RWPE1 (cell line): ENCODE results near the gene HEG1.
A peak's percentile ranks its signal among the peaks of the same experiment; 100 is the strongest.

Experiments
- CTCF ChIA-PET: fragments of 350-600 bp; sonication (Branson Sonifier 250); formaldehyde crosslinking; extraction: SDS; loops from one replicate; lab custom pipeline; 2021; lab: Yijun Ruan, JAX
- POLR2A ChIA-PET: fragments of 400-600 bp; formaldehyde crosslinking; extraction: SDS; loops from one replicate; lab custom pipeline; 2020; ENCODE audit warnings: antibody characterized with exemption; ENCODE audit not compliant: low non-redundant PET; lab: Yijun Ruan, JAX
- DNase-seq: peaks from one replicate; pipeline ENCODE4 v3.0.0; 2012; ENCODE audit warnings: low spot score
- H3K27ac ChIP-seq: fragments of 450-650 bp; 2 replicates; pipeline ENCODE4 v1.5.1; 2017
- TF ChIP-seq, protein P1 (sequence below): fragments of 450-650 bp; conservative IDR thresholded peaks from 2 replicates; pipeline ENCODE4 v1.5.1; 2017; ENCODE audit warnings: low read depth, mild to moderate bottlenecking

The HEG1 gene

DNA sequence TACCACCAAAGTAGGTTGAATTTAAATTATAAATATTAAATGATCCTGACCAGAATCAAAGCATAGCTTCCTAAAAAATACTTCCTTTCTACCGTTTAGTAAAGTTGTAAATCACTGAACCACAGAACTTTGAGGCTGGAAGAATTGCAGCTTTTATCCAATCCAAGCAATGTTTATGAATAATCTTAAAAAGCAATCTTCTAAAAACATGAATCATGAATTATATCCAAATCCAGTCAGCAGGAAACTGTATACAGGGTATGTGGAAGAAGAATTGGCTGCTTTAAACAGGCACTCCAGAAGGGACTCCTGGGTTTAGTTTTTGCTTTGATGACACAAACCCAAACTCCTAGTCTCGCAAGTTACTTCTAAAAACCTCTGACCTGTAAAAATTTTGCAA is 30.2 kb downstream of the HEG1 start:
- DNase-seq = no peak
- no peak overlapping the region for H3K27ac ChIP-seq
- ChIA-PET POLR2A (no interaction called here), CTCF (no interaction called here)
- TF ChIP-seq, protein P1, sequence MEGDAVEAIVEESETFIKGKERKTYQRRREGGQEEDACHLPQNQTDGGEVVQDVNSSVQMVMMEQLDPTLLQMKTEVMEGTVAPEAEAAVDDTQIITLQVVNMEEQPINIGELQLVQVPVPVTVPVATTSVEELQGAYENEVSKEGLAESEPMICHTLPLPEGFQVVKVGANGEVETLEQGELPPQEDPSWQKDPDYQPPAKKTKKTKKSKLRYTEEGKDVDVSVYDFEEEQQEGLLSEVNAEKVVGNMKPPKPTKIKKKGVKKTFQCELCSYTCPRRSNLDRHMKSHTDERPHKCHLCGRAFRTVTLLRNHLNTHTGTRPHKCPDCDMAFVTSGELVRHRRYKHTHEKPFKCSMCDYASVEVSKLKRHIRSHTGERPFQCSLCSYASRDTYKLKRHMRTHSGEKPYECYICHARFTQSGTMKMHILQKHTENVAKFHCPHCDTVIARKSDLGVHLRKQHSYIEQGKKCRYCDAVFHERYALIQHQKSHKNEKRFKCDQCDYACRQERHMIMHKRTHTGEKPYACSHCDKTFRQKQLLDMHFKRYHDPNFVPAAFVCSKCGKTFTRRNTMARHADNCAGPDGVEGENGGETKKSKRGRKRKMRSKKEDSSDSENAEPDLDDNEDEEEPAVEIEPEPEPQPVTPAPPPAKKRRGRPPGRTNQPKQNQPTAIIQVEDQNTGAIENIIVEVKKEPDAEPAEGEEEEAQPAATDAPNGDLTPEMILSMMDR = no peak

DNA sequence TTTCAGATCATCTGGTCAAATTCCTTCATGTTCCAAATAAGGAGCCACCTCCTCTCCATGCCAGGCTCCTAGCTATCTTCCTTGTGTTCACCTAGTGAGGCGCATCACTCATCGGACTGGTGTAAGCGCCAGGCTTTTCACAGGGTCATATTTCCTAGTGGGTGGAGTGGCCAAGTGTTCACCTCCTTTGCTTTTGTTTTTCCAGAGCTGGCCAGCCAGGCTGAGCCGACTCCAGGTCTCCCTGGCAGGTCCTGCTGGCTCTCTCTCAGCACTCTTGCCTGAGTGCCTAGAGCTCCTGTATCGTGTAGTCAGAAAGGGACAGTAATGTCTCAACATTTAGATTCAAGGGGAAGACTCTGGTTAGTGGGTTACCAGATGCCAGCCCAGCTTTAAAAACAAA is 31.0 kb downstream of the HEG1 start:
- CTCF ChIA-PET = no interaction called here
- TF ChIP-seq, protein P1 = no peak
- H3K27ac ChIP-seq = peak overlapping the region; percentile 36; the same call in 1 of the 2 replicates
- no peak for DNase-seq
- POLR2A ChIA-PET = interaction anchor here (0.6 to 0.7 kb wide), 2 partner anchors 93 to 463 kb away, joined by 3 to 5 read pairs; no protein-coding TSS in a partner anchor

DNA sequence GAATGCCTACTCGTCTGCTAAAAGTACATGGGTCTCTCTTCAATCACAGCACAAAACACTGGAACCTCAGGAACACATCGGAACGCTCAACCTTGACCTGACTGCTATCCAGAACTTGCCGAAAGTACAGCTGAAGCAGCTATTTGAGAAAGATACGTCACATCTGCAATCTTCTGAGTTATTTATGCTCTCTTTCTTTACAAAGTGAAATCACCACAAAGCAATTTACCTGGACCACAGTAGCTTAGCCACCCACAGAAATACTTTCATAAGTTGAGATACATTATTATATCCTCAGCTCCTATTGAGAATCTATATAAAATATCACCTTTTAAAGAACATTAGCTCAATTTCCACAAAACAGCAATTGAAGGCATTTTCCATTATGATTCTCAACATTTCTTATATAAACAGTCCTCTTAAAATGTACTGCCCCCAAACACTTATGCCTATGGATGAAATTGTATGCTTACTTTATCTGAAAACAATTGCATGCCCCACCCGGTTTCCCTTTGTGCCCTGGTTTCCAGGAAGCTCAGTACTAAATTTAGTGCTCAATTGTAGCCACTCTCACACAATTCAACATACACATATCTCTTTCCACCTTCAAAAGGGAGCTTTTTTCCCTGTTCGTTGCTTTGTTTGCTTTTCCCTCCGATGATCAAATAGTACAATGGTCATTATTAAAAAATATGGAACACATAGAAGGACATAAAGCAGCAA is 31.8 kb downstream of the HEG1 start:
- DNase-seq = no peak
- CTCF ChIA-PET = interaction anchor here (0.5 kb wide), 1 partner anchor 139 kb away, joined by 3 read pairs; no protein-coding TSS in a partner anchor
- H3K27ac ChIP-seq = no peak overlapping the region
- POLR2A ChIA-PET = interaction anchor here (0.6 kb wide), 1 partner anchor 464 kb away, joined by 5 read pairs; no protein-coding TSS in a partner anchor
- TF ChIP-seq, protein P1 = no peak

DNA sequence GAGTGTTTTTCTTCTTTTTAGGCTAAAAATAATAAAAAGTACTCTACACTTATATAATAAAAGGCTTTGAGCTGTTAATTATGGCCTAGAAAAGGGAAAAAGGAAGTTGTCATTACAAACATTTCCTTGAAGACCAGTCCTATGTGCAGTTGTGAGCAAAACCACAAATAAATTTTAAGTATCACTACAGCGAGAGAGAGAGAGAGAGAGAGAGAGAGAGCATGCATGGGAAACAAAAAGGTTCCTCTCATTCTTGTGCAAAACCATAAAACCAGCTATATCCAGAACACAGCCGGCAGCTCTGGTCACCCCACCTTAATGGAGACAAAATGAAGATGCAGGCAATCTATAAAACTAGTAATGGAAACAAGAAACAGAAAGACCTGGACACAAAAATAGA is 33.6 kb downstream of the HEG1 start:
- ChIA-PET POLR2A (no interaction called here), CTCF (no interaction called here)
- TF ChIP-seq, protein P1 = no peak
- DNase-seq = no peak
- H3K27ac ChIP-seq = no peak overlapping the region

DNA sequence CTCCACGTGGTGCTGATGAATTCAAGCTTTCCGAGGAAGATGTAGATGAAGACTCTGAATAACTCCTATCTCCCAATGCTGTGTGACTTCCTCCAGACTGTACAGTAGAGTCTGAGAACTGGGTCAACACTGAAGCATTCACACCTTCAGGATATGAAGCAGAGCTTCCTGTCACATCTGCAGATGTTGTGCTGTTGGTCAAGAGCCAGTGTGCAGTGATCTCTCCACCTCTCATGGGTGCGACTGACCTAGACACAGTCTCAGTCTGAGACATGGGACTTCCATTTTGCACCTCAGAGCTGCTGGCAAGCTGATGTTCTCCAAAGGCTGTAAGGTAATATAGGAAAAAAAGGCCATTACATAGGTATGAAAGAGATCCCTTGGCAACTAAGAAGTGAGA is 36.5 kb downstream of the HEG1 start:
- no peak overlapping the region for H3K27ac ChIP-seq
- TF ChIP-seq, protein P1 = no peak
- POLR2A ChIA-PET = no interaction called here
- no peak for DNase-seq
- CTCF ChIA-PET = no interaction called here

DNA sequence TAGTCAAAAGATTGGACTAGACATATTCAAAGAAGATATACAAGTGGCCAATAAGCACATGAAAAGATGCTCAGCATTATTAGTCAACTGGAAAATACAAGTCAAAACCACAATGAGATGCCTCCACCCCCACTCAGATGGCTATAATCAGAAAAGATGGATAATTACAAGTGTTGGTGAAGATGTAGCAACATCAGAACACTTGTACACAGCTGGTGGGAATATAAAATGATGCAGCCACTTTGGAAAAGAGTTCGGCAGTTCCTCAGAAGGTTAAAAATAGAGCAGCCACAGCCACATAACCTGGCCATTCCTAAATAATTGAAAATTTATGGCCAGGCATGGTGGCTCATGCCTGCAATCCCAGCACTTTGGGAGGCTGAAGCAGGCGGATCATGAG is 38.4 kb downstream of the HEG1 start:
- ChIA-PET CTCF (no interaction called here), POLR2A (no interaction called here)
- TF ChIP-seq, protein P1 = no peak
- DNase-seq = no peak
- no peak overlapping the region for H3K27ac ChIP-seq
